Hepatocyte (in vitro differentiated cells): Measurements from ENCODE around the gene APLP1. TPM values are rescaled to one million over a fixed set of nuclear protein-coding genes. Genes with fewer than 3 reads are reported as not detected.
"Not testable (repeated sequence)": the region's sequence is repeated elsewhere in the genome, so short reads cannot be mapped to it uniquely, and the experiment has no call there.

Experiments
- DNase-seq: peaks from one replicate; pipeline ENCODE4 v3.0.0-alpha.2; 2016; ENCODE audit warnings: low spot score
- H2AFZ ChIP-seq: fragments of 200-600 bp; sonication (generic); 2 replicates; pipeline ENCODE4 v1.6.0; 2016; ENCODE audit warnings: antibody characterized with exemption, mild to moderate bottlenecking
- H3K27ac ChIP-seq: fragments of 200-600 bp; sonication (generic); 2 replicates; pipeline ENCODE4 v1.5.1; 2016; ENCODE audit warnings: mild to moderate bottlenecking
- H3K27me3 ChIP-seq: fragments of 200-600 bp; sonication (generic); 2 replicates; pipeline ENCODE4 v1.6.1; 2016
- H3K36me3 ChIP-seq: fragments of 200-600 bp; sonication (generic); replicated peaks from 2 replicates; pipeline ENCODE4 v1.5.1; 2016; ENCODE audit warnings: low read depth; ENCODE audit not compliant: insufficient read depth
- H3K4me1 ChIP-seq: fragments of 200-600 bp; sonication (generic); 2 replicates; pipeline ENCODE4 v1.5.1; 2016; ENCODE audit warnings: mild to moderate bottlenecking, moderate library complexity; ENCODE audit not compliant: insufficient read depth
- H3K4me2 ChIP-seq: fragments of 200-600 bp; sonication (generic); 2 replicates; pipeline ENCODE4 v1.6.0; 2016
- H3K4me3 ChIP-seq: fragments of 200-600 bp; sonication (generic); 2 replicates; pipeline ENCODE4 v1.5.1; 2016; ENCODE audit warnings: mild to moderate bottlenecking
- H3K79me2 ChIP-seq: fragments of 200-600 bp; sonication (generic); 2 replicates; pipeline ENCODE4 v1.6.0; 2017; ENCODE audit warnings: mild to moderate bottlenecking
- H3K9me2 ChIP-seq: fragments of 200-600 bp; sonication (generic); replicated peaks from 2 replicates; pipeline ENCODE4 v1.6.0; 2017; ENCODE audit warnings: mild to moderate bottlenecking; ENCODE audit not compliant: insufficient read depth
- H3K9me3 ChIP-seq: fragments of 200-600 bp; sonication (generic); 2 replicates; pipeline ENCODE4 v1.5.1; 2016; ENCODE audit warnings: low read depth, mild to moderate bottlenecking
- H4K20me1 ChIP-seq: fragments of 200-600 bp; sonication (generic); 2 replicates; pipeline ENCODE4 v1.6.0; 2016; ENCODE audit warnings: mild to moderate bottlenecking; ENCODE audit not compliant: insufficient read depth, poor library complexity, severe bottlenecking
- CTCF ChIP-seq: fragments of 200-600 bp; sonication (generic); IDR thresholded peaks from 2 replicates; pipeline ENCODE4 v1.5.1; 2016; ENCODE audit warnings: antibody characterized with exemption, mild to moderate bottlenecking; ENCODE audit not compliant: poor library complexity
- EZH2 ChIP-seq: fragments of 200-600 bp; sonication (generic); IDR thresholded peaks from 2 replicates; pipeline ENCODE4 v1.6.1; 2016; ENCODE audit warnings: antibody characterized with exemption, mild to moderate bottlenecking, borderline replicate concordance
- EZH2phosphoT487 ChIP-seq: fragments of 200-600 bp; sonication (generic); IDR thresholded peaks from one replicate; pipeline ENCODE4 v1.6.1; 2018; ENCODE audit warnings: antibody characterized with exemption, mild to moderate bottlenecking, low read depth, moderate library complexity; ENCODE audit not compliant: unreplicated experiment, severe bottlenecking
- WGBS: methylation state at CpG from one replicate; pipeline ENCODE4 v1.1.6; 2016; ENCODE audit warnings: low lambda C conversion rate; ENCODE audit errors: missing lambda C conversion rate; 5-methylcytosine and 5-hydroxymethylcytosine counted together
- polyA plus RNA-seq: library from polyadenylated mRNA; unstranded; fragments of >200 nt; fragmentation: Nextera tagmentation; extraction: Ambion mirVana; gene quantifications from 2 replicates; pipeline ENCODE4 v1.2.1, GENCODE V29; 2016
- total RNA-seq: library from RNA; depleted of rRNA; stranded (reverse); fragments of >200 nt; gene quantifications from 2 replicates; pipeline ENCODE4 v1.2.3, GENCODE V29; 2014

APLP1 gene
- total and polyA plus RNA-seq, 2 experiments from 2014 or later = 29.0 to 115 TPM

DNA sequence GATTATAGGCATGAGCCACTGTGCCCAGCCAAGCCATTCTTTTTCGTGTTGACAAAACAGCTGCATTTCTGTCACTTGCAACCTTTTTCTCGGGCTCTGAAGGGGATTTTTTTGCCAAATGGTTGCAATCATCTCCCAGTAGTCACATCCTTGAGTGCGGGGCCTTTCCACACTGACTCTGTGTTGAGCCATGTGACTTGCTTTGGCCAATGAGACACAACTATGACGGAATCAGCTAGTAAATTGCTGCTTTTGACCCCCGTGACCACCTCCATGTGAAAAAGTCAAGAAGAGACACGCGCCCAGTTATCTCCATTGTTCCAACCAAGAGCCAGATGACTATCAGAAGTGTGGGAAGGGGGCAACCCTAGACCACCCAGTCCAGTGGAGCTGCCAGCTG is 34.4 kb upstream of the APLP1 start:
- no peak for TF ChIP-seq EZH2phosphoT487
- TF ChIP-seq EZH2 = no peak
- no peak for TF ChIP-seq CTCF
- Histone ChIP-seq H4K20me1 (no peaks in the 10 kb centered on the region), H2AFZ (no peak overlapping the region), H3K4me1 (no peaks in the 10 kb centered on the region), H3K9me3 (no peaks in the 10 kb centered on the region), H3K4me3 (no peak overlapping the region), H3K27ac (no peak overlapping the region), H3K9me2 (no peaks in the 10 kb centered on the region), H3K36me3 (no peaks in the 10 kb centered on the region), H3K4me2 (no peak overlapping the region), H3K79me2 (no peaks in the 10 kb centered on the region), H3K27me3 (peaks cover 7% of the 10 kb centered on the region)
- 60% methylated on average over 7 of the region's 7 CpGs for WGBS
- DNase-seq = no peak

GRCh38 chr19:35836096-35836495 is 32.3 kb upstream of the APLP1 start:
- H3K4me3 ChIP-seq, DNase-seq, H3K9me3 ChIP-seq, H2AFZ ChIP-seq, H4K20me1 ChIP-seq, H3K9me2 ChIP-seq, H3K4me2 ChIP-seq, H3K4me1 ChIP-seq, H3K79me2 ChIP-seq, H3K36me3 ChIP-seq, H3K27ac ChIP-seq, H3K27me3 ChIP-seq: not testable (repeated sequence)
- WGBS = 72% methylated on average over 10 of the region's 11 CpGs

DNA sequence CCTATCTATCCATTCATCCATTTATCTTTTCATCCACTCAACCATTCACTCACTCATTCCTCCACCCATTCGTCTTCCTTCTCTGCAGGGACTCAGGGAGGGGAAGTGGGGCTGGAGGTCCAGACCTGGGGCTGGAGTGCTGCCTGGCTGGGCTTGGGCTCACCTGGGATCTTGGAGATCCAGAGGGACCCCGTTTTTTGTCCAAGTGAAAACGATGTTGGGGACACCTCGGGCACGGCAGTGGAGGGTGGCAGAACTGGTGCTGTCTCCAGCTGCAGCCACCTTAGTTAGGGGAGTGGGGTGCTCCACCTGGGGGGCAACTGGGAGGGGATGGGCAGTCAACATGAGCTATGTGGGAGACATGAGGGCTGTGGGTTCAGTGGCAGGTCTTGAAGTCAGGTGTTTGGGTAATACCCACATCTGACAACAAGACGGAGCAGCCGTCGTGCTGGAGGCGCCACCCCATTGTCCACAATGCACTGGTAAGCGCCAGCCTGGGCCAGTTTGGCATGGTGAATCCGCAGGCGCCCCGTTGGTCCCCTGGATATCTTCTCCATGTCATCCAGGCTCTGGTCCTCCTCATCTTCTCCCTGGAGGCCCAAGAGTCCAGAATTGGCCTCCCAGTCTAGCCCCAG is 26.3 kb upstream of the APLP1 start:
- 71% methylated on average over 13 of the region's 13 CpGs for WGBS
- H3K27me3 ChIP-seq = peaks cover 41% of the 10 kb centered on the region

More for the DNA sequence above, 26.3 kb upstream of the APLP1 start:
- H3K36me3 ChIP-seq = no peaks in the 10 kb centered on the region
- no peaks in the 10 kb centered on the region for H3K9me3 ChIP-seq
- H4K20me1 ChIP-seq = no peaks in the 10 kb centered on the region
- peaks cover 15% of the 10 kb centered on the region for H3K4me1 ChIP-seq
- no peak overlapping the region for H3K27ac ChIP-seq
- no peak for DNase-seq
- no peak for TF ChIP-seq EZH2phosphoT487
- TF ChIP-seq CTCF = no peak
- TF ChIP-seq EZH2 = no peak
- no peaks in the 10 kb centered on the region for H3K9me2 ChIP-seq
- H2AFZ ChIP-seq = no peak overlapping the region
- H3K79me2 ChIP-seq = no peaks in the 10 kb centered on the region
- H3K4me2 ChIP-seq = no peak overlapping the region
- H3K4me3 ChIP-seq = no peak overlapping the region
